HG03342 (cell line): ENCODE results near the gene DDX56.

Source experiments
- ATAC-seq: cut with Tn5 transposase; IDR thresholded peaks from one replicate; pipeline ENCODE4 v1.9.1; 2021; ENCODE audit warnings: mild to moderate bottlenecking, moderate library complexity; ENCODE audit not compliant: unreplicated experiment

DDX56 gene, protein sequence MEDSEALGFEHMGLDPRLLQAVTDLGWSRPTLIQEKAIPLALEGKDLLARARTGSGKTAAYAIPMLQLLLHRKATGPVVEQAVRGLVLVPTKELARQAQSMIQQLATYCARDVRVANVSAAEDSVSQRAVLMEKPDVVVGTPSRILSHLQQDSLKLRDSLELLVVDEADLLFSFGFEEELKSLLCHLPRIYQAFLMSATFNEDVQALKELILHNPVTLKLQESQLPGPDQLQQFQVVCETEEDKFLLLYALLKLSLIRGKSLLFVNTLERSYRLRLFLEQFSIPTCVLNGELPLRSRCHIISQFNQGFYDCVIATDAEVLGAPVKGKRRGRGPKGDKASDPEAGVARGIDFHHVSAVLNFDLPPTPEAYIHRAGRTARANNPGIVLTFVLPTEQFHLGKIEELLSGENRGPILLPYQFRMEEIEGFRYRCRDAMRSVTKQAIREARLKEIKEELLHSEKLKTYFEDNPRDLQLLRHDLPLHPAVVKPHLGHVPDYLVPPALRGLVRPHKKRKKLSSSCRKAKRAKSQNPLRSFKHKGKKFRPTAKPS

GRCh38 chr7:44573464-44574286, at the start of gene DDX56:
Gene DDX56 (minus strand): TSS chr7:44573908. CDS start chr7:44573895, 13 bp downstream.
- ATAC-seq: peak; percentile 91

DNA sequence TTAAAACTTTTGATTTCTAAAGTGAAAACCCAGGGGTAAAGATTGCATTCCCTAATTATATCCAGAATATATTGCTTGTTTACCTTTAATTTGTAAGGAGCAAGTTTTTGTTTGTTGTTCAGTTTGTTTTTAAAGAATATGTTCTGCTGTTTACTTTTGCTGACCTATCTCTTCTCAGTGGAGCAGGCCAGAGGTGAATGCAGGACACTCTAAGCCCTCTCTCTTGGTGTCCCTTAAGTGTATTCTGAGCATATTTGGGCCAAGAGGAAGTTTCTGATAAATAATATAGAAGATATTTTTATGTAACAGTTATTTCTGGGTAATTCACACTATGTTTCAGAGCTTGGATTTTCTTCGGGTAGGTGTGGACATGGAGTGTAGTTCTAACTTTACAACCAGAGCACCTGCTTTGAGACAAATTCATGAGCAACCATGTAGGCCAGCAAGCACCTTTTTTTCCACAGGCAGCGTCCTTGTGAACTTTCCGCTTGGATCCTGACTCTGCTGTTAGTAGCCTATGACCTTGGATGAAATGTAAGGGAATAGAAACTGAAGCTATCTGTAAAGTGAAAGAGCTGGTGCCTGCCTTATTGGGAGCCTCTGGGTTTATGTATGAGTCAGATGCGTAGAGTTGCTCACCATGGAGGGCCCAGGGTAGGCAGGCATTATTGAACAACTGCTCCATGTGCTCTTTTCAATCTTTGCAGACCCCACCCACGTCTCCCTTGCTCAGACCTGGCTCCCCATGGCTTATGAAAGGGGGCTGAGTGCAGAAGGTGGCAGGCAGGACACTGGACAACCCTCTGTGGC, 48.8 kb upstream of the DDX56 start:
- peak; percentile 74 for ATAC-seq

DNA sequence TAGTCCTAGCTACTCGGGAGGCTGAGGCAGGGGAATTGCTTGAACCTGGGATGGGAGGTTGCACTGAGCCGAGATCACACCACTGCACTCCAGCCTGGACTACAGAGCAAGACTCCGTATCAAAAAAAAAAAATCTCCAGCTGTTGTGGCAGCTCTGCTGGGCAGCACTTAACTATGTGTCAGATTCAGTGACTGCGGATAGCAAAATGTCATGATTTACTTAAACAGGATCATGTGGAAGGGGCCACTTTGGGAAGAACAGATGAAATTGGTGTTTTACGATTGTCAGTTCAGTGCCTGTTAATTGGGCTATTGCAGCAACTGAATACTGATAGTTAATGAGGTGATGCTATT, 48.0 kb upstream of the DDX56 start:
- ATAC-seq: no peak

DNA sequence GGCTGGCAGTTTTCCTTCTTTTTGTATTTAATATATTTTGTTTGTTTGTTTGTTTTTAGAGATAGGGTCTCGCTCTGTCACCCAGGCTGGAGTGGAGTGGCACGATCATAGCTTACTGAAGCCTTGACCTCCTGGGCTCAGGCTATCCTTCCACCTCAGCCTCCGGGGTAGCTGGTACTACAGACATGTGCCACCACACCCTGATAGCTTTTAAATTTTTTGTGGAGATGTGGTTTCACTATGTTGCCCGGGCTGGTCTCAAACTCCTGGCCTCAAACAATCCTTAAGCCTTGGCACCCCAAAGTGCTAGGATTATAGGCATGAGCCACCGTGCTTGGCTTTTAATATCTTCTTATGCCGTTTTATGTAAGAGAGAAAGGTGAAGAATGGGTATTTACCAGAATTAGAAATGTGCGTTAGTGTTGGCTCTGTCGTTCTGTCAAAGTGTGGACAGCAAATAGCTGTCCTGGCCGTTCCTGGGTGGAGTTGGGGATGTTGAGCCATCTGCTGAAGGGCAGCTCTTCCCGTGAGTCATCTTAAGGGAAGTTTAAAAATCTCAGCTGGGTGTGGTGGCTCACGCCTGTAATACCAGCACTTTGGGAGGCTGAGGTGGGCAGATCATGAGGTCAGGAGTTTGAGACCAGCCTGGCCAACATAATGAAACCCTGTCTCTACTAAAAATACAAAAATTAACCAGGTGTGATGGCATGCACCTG, 47.5 kb upstream of the DDX56 start:
- no peak for ATAC-seq

DNA sequence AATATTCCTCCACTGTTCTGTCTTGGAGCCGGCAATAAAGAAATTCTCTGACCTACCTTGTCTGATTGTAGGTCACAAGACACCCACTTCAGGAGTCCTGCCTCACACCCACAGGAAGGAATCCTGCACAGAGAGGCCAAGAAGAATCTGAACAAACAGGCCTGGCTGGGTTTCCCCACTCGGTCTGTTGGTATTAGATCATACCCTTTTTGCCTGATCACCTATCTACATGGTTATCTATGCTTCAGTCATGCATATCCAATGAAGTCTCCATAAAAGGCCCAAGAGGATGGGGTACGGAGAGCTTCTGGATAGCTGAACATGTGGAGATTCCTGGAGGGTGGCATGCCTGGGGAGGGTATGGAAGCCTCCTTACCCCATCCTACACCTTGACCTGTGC, 45.0 kb upstream of the DDX56 start:
- no peak for ATAC-seq

- ATAC-seq: no peak
Measured at GRCh38 chr7:44618045-44618444, 44.3 kb upstream of the DDX56 start.

GRCh38 chr7:44617225-44617890, 43.6 kb upstream of the DDX56 start:
- no peak for ATAC-seq

GRCh38 chr7:44616545-44616944, 42.8 kb upstream of the DDX56 start:
- ATAC-seq: no peak

- ATAC-seq: no peak
Measured at GRCh38 chr7:44615793-44616192, 42.1 kb upstream of the DDX56 start.

GRCh38 chr7:44615149-44615611, 41.5 kb upstream of the DDX56 start:
- ATAC-seq: no peak

GRCh38 chr7:44609829-44610228, 36.1 kb upstream of the DDX56 start:
- no peak for ATAC-seq

GRCh38 chr7:44608916-44609648, 35.4 kb upstream of the DDX56 start:
- no peak for ATAC-seq

DNA sequence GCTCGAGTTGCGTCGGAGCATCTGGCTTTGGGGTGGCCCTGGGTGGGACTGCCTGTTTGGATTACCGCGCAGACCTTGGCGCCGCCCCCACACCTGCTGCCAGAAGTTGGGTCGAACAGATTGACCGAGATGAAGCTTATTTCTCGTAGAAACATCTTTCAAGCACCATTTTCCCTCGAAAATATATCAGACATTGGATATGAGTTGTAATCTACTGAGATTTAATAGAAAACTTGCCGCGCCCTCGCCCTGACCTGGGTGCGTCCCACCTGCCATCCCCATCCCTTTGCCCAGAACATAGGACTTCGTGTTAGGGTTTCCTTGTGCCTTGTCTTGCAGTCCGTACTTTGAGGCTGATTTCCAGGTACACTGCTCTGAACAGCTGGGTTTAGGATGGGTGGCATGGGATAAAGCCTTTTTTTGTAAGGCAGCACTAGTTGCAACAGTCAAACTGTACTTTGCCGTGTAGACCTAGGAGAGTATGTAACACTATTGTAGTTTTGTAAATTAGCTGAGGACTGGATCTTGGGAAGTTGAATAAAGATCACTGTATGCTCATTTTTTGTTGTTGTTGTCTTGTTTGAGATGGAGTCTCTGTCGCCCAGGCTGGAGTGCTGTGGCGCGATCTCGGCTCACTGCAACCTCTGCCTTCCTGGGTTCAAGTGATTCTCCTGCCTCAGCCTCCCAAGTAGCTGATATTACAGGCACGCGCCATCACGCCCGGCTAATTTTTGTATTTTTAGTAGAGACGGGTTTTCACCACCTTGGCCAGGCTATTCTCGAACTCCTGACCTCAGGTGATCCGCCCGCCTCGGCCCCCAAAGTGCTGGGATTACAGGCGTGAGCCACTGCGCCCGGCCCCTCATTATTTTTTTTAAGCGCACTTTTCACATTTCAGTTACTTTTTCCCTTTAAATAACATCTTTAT, 33.7 kb upstream of the DDX56 start:
- no peak for ATAC-seq

- ATAC-seq: peak; percentile 90
Measured at GRCh38 chr7:44606341-44607140, 32.8 kb upstream of the DDX56 start, which contains the start of gene OGDH. Gene OGDH (plus strand): TSS chr7:44606627. CDS start chr7:44624344, 17,717 bp downstream.

DNA sequence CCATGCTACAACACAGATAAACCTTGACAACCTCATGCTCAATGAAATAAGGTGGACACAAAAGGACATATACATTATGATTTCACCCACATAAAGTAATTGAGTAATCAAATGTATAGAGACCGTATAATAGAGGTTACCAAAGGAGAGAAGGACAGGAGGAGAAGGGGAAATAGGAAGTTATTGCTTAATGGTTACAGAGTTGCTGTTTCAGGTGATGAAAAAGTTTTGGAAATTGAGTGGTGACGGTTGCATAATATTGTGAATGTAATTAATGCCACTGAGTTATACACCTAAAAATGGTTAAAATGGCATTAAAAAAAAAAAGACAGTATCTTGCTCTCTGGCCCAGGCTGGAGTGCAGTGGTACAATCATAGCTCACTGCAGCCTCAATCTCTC, 31.2 kb upstream of the DDX56 start:
- no peak for ATAC-seq

GRCh38 chr7:44603193-44603592, 29.5 kb upstream of the DDX56 start:
- no peak for ATAC-seq

DNA sequence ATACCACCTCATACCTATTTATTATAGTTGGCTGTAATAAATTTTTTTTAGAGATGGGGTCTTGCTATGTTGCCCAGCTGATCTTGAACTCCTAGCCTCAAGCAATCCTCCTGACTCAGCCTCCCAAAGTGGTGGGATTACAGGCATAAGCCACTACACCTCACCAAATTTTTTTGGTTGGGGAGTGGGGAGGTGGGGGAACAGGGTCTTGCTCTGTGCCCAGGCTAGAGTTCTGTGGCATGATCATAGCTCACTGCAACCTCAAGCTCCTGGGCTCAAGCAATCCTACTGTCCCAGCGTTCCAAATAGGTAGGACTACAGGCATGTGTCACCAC, 28.8 kb upstream of the DDX56 start:
- ATAC-seq: no peak
